ENCODE data around the gene NRXN3.
"Not testable (repeated sequence)": the region's sequence is repeated elsewhere in the genome, so short reads cannot be mapped to it uniquely, and the experiment has no call there.

Gene NRXN3

DNA sequence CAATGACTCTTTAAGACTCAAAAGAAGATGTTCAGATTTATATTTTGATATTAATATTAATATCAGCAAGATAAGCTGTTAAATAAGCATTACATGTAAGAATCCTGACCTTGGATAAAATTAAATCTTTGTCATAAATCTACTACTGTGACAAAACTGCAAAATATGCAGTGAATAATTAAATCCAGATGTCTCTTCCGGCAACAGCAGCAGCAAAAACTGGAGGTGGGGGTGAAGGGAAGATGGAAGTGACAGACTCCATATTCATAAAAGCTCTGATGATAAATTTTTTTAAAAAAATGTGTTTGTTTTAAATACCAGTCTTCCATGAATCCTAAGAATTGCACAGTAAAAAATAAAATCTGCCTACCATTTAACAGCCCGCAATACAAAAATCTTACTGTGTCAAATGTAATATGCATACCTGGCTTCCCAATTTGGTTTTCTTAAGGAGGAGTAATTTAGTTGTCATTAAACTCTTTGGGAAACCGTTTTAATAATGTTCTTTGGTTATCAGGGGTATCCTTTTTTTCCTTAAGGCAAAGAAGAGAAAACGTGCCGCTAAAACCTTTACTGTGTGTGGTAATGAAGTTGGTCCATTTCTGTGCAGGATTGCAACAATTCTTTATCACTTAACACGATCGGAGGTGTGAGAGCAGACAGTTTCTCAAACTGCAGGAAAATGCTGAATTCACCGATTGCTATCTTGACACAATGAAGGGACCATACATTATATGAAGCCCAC is 1562.9 kb downstream of the NRXN3 start:
- no peak for DNase-seq (ENCODE audit: low read depth)

- no peak for DNase-seq (ENCODE audit: low read depth)
These were observed 1564.0 kb downstream of the NRXN3 start for GRCh38 chr14:79734151-79734550.

DNA sequence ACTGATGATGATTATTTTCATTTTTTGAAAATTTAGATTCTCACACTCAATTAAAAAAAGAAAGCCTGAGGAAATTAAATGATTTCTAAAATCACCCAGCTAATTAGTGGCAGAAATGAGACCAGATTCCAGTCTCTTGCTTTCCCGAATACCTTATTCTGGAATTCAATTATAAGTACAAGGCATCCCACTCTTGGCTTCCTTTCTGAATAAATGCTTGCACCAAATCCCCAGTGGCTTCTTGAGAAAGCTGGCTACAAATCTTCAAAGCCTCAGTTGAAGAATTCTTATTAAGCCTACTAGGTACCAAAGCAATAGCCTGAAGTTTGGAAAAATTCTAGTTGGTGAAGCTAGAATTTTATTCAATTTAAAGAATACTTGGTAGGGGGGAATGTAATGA is 1564.5 kb downstream of the NRXN3 start:
- DNase-seq (ENCODE audit: low read depth), result no peak

GRCh38 chr14:79735121-79735520 is 1564.9 kb downstream of the NRXN3 start:
- DNase-seq (ENCODE audit: low read depth), result no peak

DNA sequence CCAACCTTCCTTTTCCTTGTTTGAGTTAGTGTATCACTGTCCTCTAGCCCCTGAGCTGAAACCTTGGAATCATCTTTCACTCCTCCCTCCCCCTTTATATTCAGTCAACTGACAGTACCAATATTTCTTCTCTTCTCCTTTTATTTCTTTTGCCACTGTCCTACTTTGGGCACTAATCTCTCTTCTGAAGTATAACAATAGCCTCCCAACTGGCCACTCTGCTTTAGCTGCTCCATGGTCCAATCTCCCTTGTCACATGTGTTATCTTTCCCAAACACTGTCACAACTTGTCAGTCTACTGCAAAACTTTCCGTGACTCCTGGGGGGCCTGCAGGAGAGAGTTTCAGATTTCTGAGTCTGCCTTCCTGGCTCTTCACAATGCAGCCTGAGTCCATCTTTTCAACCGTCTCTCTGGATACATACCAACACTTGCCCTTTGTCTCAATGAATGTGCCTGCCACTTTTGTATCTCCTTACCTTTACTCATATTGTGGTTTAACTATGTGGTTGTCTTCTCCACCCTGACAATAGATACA is 1570.0 kb downstream of the NRXN3 start:
- no peak for DNase-seq (ENCODE audit: low read depth)

DNA sequence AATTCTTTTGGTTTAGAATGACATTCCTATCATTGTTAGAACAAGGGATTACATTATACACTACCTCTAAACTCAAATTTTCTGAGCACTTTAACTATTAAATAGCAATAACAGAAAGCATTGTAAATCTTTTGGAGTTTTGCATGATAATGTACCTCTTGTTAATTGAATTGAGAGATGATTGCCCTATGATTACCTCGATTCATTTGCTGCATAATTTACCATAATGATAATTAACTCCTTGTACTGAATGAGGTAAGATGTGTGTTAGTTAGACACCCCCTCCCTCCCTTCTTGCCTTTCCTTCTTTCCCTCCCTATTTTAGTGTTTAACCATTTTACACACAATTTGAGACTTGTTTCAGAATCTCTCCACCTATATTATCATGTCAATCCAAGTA is 1572.0 kb downstream of the NRXN3 start:
- no peak for DNase-seq (ENCODE audit: low read depth)

DNA sequence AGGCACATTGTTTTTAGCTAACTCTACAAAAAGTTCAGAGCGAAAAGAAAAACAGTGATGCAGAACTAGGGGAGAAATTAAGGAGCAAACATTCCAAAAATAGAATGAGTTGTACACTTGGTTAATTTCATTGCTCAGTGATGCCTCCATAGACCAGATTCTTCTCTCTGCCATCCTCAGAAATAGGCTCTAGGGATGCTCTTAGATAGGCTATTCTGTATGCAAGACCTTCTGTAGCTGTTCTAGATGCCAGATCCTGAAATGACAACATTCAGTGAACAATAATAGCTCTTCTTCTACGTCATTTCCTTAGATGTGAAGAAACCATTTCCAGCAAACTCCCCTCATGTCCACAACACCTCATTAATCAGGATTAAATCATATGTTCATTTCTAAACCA is 1574.9 kb downstream of the NRXN3 start:
- no peak for DNase-seq (ENCODE audit: low read depth)

- DNase-seq (ENCODE audit: low read depth), result no peak
These were observed 1578.9 kb downstream of the NRXN3 start for GRCh38 chr14:79749065-79749464.

GRCh38 chr14:79758985-79759384 is 1588.8 kb downstream of the NRXN3 start:
- DNase-seq (ENCODE audit: low read depth), result no peak

DNA sequence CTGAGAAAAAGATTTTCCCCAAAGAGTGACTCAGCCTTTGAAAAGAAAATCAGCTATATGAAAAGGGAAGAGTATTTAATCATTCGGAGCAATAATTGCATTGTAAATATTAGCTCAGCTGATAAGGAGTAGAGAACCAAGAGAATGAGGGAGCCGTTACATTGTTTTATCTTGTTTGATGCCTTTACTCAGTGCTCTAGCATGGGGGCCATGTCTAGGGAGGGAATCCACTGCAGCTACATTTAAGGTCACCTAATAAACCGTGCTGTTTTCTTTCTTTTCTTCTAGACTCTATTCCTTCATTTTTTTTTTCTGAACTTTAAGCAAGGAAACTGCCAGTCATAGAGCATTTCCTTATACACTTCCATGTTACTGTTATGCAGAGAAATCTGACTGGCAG is 1594.2 kb downstream of the NRXN3 start:
- no peak for DNase-seq (ENCODE audit: low read depth)

- DNase-seq (ENCODE audit: low read depth), result no peak
These were observed 1596.3 kb downstream of the NRXN3 start for GRCh38 chr14:79766511-79766910.

GRCh38 chr14:79767251-79767650 is 1597.1 kb downstream of the NRXN3 start:
- DNase-seq (ENCODE audit: low read depth), result no peak

- not testable (repeated sequence) for DNase-seq (ENCODE audit: low read depth)
These were observed 1597.5 kb downstream of the NRXN3 start for GRCh38 chr14:79767721-79768120.

GRCh38 chr14:79781882-79782281 is 1611.7 kb downstream of the NRXN3 start:
- no peak for DNase-seq (ENCODE audit: low read depth)

DNA sequence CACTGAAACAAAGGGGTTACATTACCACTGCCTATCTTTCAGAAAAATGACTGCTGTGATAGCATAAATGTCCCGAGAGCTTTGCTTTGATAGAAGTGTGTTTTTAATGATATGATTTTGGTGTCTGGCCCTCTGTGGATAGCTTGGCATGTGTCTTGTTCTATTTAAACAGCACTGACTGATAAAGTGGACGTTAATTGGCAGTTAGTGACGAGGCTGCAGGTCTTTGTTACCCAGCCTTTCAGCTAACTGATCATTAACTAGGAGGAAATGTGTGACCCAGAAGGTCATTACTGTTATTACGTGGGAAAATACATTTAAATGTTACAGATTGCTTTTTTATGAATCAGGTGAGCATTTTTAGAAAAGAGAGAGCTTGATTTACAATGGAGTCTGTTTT is 1612.9 kb downstream of the NRXN3 start:
- DNase-seq (ENCODE audit: low read depth), result no peak

GRCh38 chr14:79786522-79786921 is 1616.3 kb downstream of the NRXN3 start:
- DNase-seq (ENCODE audit: low read depth), result no peak

DNA sequence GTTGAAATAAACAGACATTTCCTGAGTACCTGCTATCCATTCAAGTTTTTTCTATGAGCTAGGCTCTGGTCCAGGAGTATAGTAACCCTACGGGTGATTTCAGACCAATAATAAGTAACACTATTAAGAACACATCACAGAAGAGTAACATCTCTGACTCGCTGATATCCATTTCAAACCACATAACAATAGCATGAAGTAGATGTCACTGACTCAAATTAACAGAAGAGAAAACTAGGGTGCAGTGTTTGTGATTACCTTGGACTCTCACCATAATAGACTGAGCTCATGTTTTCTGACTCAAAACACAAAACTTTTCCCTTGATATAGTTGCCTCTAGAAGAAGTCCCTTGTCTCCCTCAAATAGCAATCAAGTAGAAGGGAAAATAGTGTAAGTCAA is 1618.2 kb downstream of the NRXN3 start:
- DNase-seq (ENCODE audit: low read depth), result no peak

- no peak for DNase-seq (ENCODE audit: low read depth)
These were observed 1621.0 kb downstream of the NRXN3 start for GRCh38 chr14:79791055-79791732.

GRCh38 chr14:79802093-79802492 is 1631.9 kb downstream of the NRXN3 start:
- no peak for DNase-seq (ENCODE audit: low read depth)

GRCh38 chr14:79805636-79806035 is 1635.5 kb downstream of the NRXN3 start:
- DNase-seq (ENCODE audit: low read depth), result no peak

DNA sequence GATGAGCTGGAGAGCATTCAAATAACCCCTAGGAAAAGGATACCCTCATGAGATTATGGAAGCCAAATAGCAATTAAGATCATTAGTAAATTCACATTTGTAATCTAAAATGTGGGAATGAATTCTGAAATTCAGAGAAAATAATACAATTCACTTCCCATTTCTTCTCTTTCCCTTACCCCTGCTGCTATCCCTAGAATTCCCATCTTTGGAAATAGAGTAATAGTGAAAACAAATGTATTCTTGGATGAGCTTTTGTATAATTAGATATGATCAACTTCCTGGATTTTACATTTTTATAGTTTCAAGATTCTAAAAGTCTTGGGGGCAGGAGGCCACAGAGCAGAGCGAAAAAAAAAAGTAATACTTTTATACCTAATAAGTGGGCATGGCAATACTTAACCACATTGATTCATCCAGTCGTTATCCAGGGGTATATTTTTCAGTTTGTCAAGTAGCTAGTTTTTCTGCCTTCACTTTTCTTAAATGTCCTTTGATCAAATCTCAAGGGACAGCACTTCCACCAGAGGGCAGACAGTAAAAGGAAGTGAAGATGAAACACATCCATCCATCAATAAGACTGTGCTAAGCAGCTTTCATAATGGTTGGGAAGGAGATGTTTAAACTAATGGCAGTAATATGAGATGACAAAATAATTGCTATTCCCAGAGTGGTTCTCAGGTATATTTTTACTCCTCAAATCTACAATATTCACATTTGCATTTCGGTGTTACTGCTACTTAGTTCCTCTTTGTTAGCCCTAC is 1639.9 kb downstream of the NRXN3 start:
- DNase-seq (ENCODE audit: low read depth), result no peak

DNA sequence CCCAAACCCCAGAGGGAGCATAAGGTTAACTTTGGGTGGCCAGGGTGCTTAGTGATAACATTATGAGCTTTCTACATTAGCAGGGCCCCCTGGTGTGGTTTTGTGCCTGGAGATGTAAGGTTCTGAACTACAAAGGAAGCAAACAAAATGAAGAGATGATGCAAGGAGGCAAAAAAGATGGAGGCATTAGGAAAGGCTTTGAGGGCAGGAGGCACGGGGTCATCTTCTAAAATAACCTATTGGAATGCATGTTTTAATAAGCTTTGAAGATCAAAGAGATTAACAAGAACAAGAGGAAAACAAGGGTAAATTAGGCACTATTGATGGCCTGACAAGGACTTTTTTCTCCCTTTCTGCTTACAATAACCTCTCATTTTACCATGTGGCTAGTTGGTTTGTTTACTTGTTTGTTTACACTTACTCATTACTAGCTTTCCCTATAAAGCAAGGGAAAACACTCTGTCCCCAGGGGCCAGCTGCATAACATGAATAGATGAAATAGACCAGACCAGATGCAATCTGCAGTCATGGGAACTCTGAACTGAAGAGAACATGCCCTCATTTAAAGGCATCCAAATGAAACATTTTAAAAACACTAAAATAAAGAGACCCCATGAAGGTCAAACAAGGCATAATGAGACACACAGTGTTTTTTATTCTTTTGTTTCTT is 1650.8 kb downstream of the NRXN3 start:
- no peak for DNase-seq (ENCODE audit: low read depth)

Measured in T-helper 22 cell (primary cell).